ENCODE data around the gene GPR137. TPM values are rescaled to one million over a fixed set of nuclear protein-coding genes. Genes with fewer than 3 reads are reported as not detected.
A peak's percentile ranks its signal among the peaks of the same experiment; 100 is the strongest.

GPR137 gene
- 10 to 100 TPM; 23.6 to 27.2 TPM for total RNA-seq

GRCh38 chr11:64284962-64285884 lies at the start of gene GPR137:
GPR137 (plus strand) TSS chr11:64285848; CDS start chr11:64286525, 677 bp downstream.
- H3K27ac Mint-ChIP-seq, result peak within 1 kb of the TSS; percentile 85
- peak within 1 kb of the TSS; percentile 77 for H3K4me3 Mint-ChIP-seq
- DNase-seq (peak; percentile 92), ATAC-seq (peak; percentile 64)
- ChIA-PET POLR2A (interaction anchor here (1.1 to 1.3 kb wide), 2 partner anchors 14 to 15 kb away, joined by 4 to 5 read pairs; no protein-coding TSS in a partner anchor), CTCF (interaction anchor here (0.8 to 4.7 kb wide), 4 partner anchors 15 to 81 kb away, joined by 3 to 27 read pairs (median 8); partner anchors contain the start of genes CATSPERZ and ESRRA)
- H3K4me1 Mint-ChIP-seq, result peaks cover 18% of the 10 kb centered on the region
- intact Hi-C loops (cut with DNase I, micrococcal nuclease), result loop anchor here (1.0 to 2.0 kb wide), 16 partner anchors 15 to 347 kb away; partner anchors contain the start of genes ESRRA (in 2 of the 2), FKBP2 (in 2 of the 2), TRMT112 (in 2 of the 2) and COX8A (in 1 of the 2)
- H3K36me3 Mint-ChIP-seq (ENCODE audit: low read depth), result peaks cover 6% of the 10 kb centered on the region
- peaks cover under 1% of the 10 kb centered on the region for H3K27me3 Mint-ChIP-seq
- H3K9me3 Mint-ChIP-seq (ENCODE audit: low read depth), result no peaks in the 10 kb centered on the region

GRCh38 chr11:64237484-64237951 lies 48.1 kb upstream of the GPR137 start:
- DNase-seq (no peak), ATAC-seq (no peak)
- ChIA-PET CTCF (interaction anchor here (0.6 to 1.5 kb wide), 5 partner anchors 12 to 977 kb away, joined by 3 to 4 read pairs (median 4); no protein-coding TSS in a partner anchor), POLR2A (no interaction called here)
- Mint-ChIP-seq H3K4me1 (peaks cover 19% of the 10 kb centered on the region), H3K9me3 (ENCODE audit: low read depth) (no peaks in the 10 kb centered on the region), H3K27me3 (no peaks in the 10 kb centered on the region), H3K36me3 (ENCODE audit: low read depth) (peaks cover 32% of the 10 kb centered on the region), H3K27ac (peak overlapping the region; percentile 17), H3K4me3 (no peak overlapping the region)
- intact Hi-C loops (cut with DNase I, micrococcal nuclease), result no loop called here

DNA sequence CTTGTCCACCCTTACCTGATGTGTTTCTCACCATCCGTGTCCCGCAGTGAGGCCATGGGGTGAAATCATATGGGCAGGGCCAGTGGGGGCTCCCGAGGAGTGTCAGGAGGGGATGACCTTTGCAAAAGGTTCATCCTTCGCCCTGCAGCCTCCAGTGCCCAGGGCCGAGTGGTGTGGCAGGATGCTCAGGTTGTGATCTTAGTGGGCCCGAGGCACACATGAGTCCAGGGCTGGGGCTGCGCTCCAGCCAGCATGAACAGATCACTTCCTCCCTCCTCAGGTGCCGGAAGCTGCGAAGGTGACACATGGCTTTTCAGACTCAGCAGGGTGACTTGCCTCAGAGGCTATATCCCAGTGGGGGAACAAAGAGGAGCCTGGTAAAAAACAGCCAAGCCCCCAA lies 47.6 kb upstream of the GPR137 start:
- no peak for ATAC-seq
- intact Hi-C loops (cut with DNase I, micrococcal nuclease), result no loop called here
- Mint-ChIP-seq H3K4me1 (peaks cover 25% of the 10 kb centered on the region), H3K4me3 (no peak overlapping the region), H3K9me3 (ENCODE audit: low read depth) (no peaks in the 10 kb centered on the region), H3K27me3 (no peaks in the 10 kb centered on the region), H3K36me3 (ENCODE audit: low read depth) (peaks cover 32% of the 10 kb centered on the region), H3K27ac (no peak overlapping the region)
- no peak for DNase-seq
- ChIA-PET CTCF (interaction anchor here (0.9 to 1.5 kb wide), 5 partner anchors 12 to 66 kb away, joined by 3 to 4 read pairs (median 4); no protein-coding TSS in a partner anchor), POLR2A (no interaction called here)

GRCh38 chr11:64238999-64239398 lies 46.6 kb upstream of the GPR137 start:
- peak overlapping the region; percentile 99 for H3K27ac Mint-ChIP-seq
- no peak overlapping the region for H3K4me3 Mint-ChIP-seq
- no peaks in the 10 kb centered on the region for H3K9me3 Mint-ChIP-seq (ENCODE audit: low read depth)
- intact Hi-C loops (cut with DNase I, micrococcal nuclease), result no loop called here
- H3K27me3 Mint-ChIP-seq, result no peaks in the 10 kb centered on the region
- DNase-seq (no peak), ATAC-seq (no peak)
- peaks cover 42% of the 10 kb centered on the region for H3K36me3 Mint-ChIP-seq (ENCODE audit: low read depth)
- ChIA-PET POLR2A (no interaction called here), CTCF (interaction anchor here (0.5 to 1.0 kb wide), 2 partner anchors 30 to 267 kb away, joined by 3 read pairs; no protein-coding TSS in a partner anchor)
- peaks cover 34% of the 10 kb centered on the region for H3K4me1 Mint-ChIP-seq

DNA sequence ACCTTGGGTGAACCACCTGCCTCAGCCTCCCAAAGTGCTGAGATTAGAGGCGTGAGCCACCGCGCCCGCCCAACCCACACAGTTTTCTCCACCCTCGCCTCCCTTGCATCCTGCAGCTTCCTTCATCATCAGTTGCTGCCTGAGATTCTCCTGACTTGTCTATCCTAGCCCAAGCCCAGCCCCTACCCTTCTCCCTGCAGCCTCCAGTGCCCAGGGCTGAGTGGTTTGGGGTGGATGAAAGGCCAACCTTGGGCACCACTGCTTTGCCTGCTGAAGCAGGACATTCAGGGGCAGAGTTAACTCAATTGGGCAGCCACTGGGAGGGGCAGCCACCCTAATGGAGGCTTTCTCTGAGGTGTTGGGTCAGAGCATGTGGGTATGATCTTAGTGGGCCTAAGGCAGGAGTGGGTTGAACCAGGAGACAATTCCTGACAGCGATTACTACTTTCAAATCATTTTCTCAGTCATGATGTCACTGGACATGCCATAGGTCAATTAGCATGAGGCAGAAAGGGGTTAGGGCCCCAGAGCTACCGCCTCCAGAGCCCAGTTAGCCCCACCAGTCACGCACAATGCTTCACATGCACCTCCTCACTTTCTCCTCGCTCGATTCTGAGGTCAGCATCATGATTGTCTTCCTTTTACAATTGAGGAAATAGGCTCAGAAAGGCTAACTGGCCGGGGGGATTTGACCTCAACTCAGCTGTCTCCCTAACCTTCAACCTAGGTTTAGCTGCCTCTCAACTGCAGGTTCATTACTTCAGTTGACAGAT lies 45.8 kb upstream of the GPR137 start:
- peak; percentile 42 for DNase-seq
- peak overlapping the region; percentile 86 for H3K4me3 Mint-ChIP-seq
- peaks cover 37% of the 10 kb centered on the region for H3K4me1 Mint-ChIP-seq
- ATAC-seq, result no peak
- ChIA-PET POLR2A (no interaction called here), CTCF (interaction anchor here (0.5 to 1.2 kb wide), 2 partner anchors 14 to 267 kb away, joined by 3 to 4 read pairs; partner anchors contain the start of genes NUDT22 and TRPT1)
- peaks cover 45% of the 10 kb centered on the region for H3K36me3 Mint-ChIP-seq (ENCODE audit: low read depth)
- no peaks in the 10 kb centered on the region for H3K9me3 Mint-ChIP-seq (ENCODE audit: low read depth)
- H3K27ac Mint-ChIP-seq, result peak overlapping the region; percentile 99
- intact Hi-C loops (cut with DNase I, micrococcal nuclease), result loop anchor here (2.0 to 10.0 kb wide), 10 partner anchors 13 to 1635 kb away; partner anchors contain the start of genes BAD (in 1 of the 2), CFL1 (in 1 of the 2), EHD1 (in 1 of the 2) and FERMT3 (in 1 of the 2)
- no peaks in the 10 kb centered on the region for H3K27me3 Mint-ChIP-seq

- peak within 1 kb of the TSS; percentile 86 for H3K4me3 Mint-ChIP-seq
Measured at GRCh38 chr11:64240435-64241240, 45.0 kb upstream of the GPR137 start, which contains the start of gene FKBP2. FKBP2 (plus strand) TSS chr11:64241095; CDS start chr11:64242388, 1,293 bp downstream.

GRCh38 chr11:64241241-64241490 lies 44.5 kb upstream of the GPR137 start:
- ChIA-PET CTCF (interaction anchor here (0.6 to 1.7 kb wide), 11 partner anchors 9 to 1106 kb away, joined by 3 to 11 read pairs (median 4); partner anchors contain the start of genes PLCB3, PRDX5, STIP1 and TRMT112), POLR2A (interaction anchor here (0.6 to 1.2 kb wide), 8 partner anchors 15 to 987 kb away, joined by 3 to 10 read pairs (median 4); partner anchors contain the start of genes ESRRA, FERMT3, NUDT22 and TRPT1)
- peaks cover 48% of the 10 kb centered on the region for H3K36me3 Mint-ChIP-seq (ENCODE audit: low read depth)
- peak overlapping the region; percentile 86 for H3K4me3 Mint-ChIP-seq
- DNase-seq, result peak; percentile 100
- peak overlapping the region; percentile 99 for H3K27ac Mint-ChIP-seq
- no peaks in the 10 kb centered on the region for H3K27me3 Mint-ChIP-seq
- ATAC-seq, result peak; percentile 84
- no peaks in the 10 kb centered on the region for H3K9me3 Mint-ChIP-seq (ENCODE audit: low read depth)
- peaks cover 31% of the 10 kb centered on the region for H3K4me1 Mint-ChIP-seq
- intact Hi-C loops (cut with DNase I, micrococcal nuclease), result loop anchor here (1.0 to 10.0 kb wide), 21 partner anchors 11 to 1636 kb away; partner anchors contain the start of genes DNAJC4 (in 2 of the 2), ESRRA (in 2 of the 2), GPR137 (in 2 of the 2) and NUDT22 (in 2 of the 2)

More at GRCh38 chr11:64240435-64241240, 45.0 kb upstream of the GPR137 start, which contains the start of gene FKBP2:
- peak within 1 kb of the TSS; percentile 99 for H3K27ac Mint-ChIP-seq
- intact Hi-C loops (cut with DNase I, micrococcal nuclease), result loop anchor here (1.0 to 10.0 kb wide), 21 partner anchors 10 to 1636 kb away; partner anchors contain the start of genes DNAJC4 (in 2 of the 2), ESRRA (in 2 of the 2), GPR137 (in 2 of the 2) and NUDT22 (in 2 of the 2)
- H3K27me3 Mint-ChIP-seq, result no peaks in the 10 kb centered on the region
- POLR2A ChIA-PET, result interaction anchor here (0.6 to 1.2 kb wide), 8 partner anchors 14 to 987 kb away, joined by 3 to 10 read pairs (median 4); partner anchors contain the start of genes ESRRA, FERMT3, NUDT22 and TRPT1
- CTCF ChIA-PET, result interaction anchor here (0.6 to 1.7 kb wide), 12 partner anchors 9 to 1106 kb away, joined by 3 to 11 read pairs (median 4); partner anchors contain the start of genes NUDT22, PLCB3, PRDX5 and STIP1
- DNase-seq (peak; percentile 99), ATAC-seq (peak; percentile 68)
- H3K4me1 Mint-ChIP-seq, result peaks cover 31% of the 10 kb centered on the region
- peaks cover 44% of the 10 kb centered on the region for H3K36me3 Mint-ChIP-seq (ENCODE audit: low read depth)
- H3K9me3 Mint-ChIP-seq (ENCODE audit: low read depth), result no peaks in the 10 kb centered on the region

GRCh38 chr11:64241491-64242374 lies 43.9 kb upstream of the GPR137 start:
- ChIA-PET CTCF (interaction anchor here (0.6 to 1.7 kb wide), 10 partner anchors 8 to 1105 kb away, joined by 3 to 11 read pairs (median 4); partner anchors contain the start of genes PLCB3, PRDX5, STIP1 and TRMT112), POLR2A (interaction anchor here (0.6 to 1.2 kb wide), 8 partner anchors 15 to 560 kb away, joined by 3 to 10 read pairs (median 4); partner anchors contain the start of genes ESRRA, FERMT3, NUDT22 and TRPT1)
- H3K36me3 Mint-ChIP-seq (ENCODE audit: low read depth), result peaks cover 48% of the 10 kb centered on the region
- no peaks in the 10 kb centered on the region for H3K9me3 Mint-ChIP-seq (ENCODE audit: low read depth)
- peak overlapping the region; percentile 99 for H3K27ac Mint-ChIP-seq
- intact Hi-C loops (cut with DNase I, micrococcal nuclease), result loop anchor here (1.0 to 10.0 kb wide), 21 partner anchors 11 to 1637 kb away; partner anchors contain the start of genes DNAJC4 (in 2 of the 2), ESRRA (in 2 of the 2), GPR137 (in 2 of the 2) and NUDT22 (in 2 of the 2)
- H3K27me3 Mint-ChIP-seq, result no peaks in the 10 kb centered on the region
- peaks cover 31% of the 10 kb centered on the region for H3K4me1 Mint-ChIP-seq
- peak overlapping the region; percentile 86 for H3K4me3 Mint-ChIP-seq
- DNase-seq (peak; percentile 49), ATAC-seq (no peak)

All from activated CD4-positive, alpha-beta T cell treated with anti-CD3 and anti-CD28 coated beads for 36 hours (primary cell).